Upper lobe of left lung (tissue), 6 donors: ENCODE data around the gene MICU2. TPM values are rescaled to one million over a fixed set of nuclear protein-coding genes. Genes with fewer than 3 reads are reported as not detected.

Source experiments
- ATAC-seq, 2 donors: fragments of 200-7000 bp; cut with Tn5 transposase; one replicate each; pipeline ENCODE4 v1.9.1; 2022; ENCODE audit warnings: mild to moderate bottlenecking in 2 of 2, moderate library complexity in 2 of 2; ENCODE audit not compliant: low FRiP score in 2 of 2
- DNase-seq, 2 donors: peaks; one replicate each; pipeline ENCODE4 v3.0.0-alpha.2; 2019 to 2020
- H3K27ac ChIP-seq, 4 donors: fragments of 200-600 bp; sonication (generic); one replicate each; pipeline ENCODE4 v1.5.1; 2016 to 2019
- H3K27me3 ChIP-seq, 4 donors: fragments of 200-600 bp; sonication (generic); one replicate each; pipeline ENCODE4 v1.5.1; 2017 to 2019
- H3K36me3 ChIP-seq, 4 donors: fragments of 200-600 bp; sonication (generic); one replicate each; pipeline ENCODE4 v1.5.1; 2016 to 2019
- H3K4me1 ChIP-seq, 4 donors: fragments of 200-600 bp; sonication (generic); one replicate each; pipeline ENCODE4 v1.5.1; 2018 to 2019
- H3K4me3 ChIP-seq, 4 donors: fragments of 200-600 bp; sonication (generic); one replicate each; pipeline ENCODE4 v1.5.1; 2017 to 2019; ENCODE audit warnings: mild to moderate bottlenecking in 2 of 4, moderate library complexity in 1 of 4
- H3K9me3 ChIP-seq, 4 donors: fragments of 200-600 bp; sonication (generic); one replicate each; pipeline ENCODE4 v1.5.1; 2018 to 2019
- EP300 ChIP-seq, 4 donors: sonication (generic); formaldehyde crosslinking; IDR thresholded peaks; one replicate each; pipeline ENCODE4 v1.5.1; 2017; ENCODE audit warnings: antibody characterized with exemption in 4 of 4, control low read depth in 2 of 4
- POLR2A ChIP-seq, 4 donors: fragments of 450-650 bp; IDR thresholded peaks; one replicate each; pipeline ENCODE4 v1.5.1; 2016 to 2017; ENCODE audit warnings: antibody characterized with exemption in 4 of 4, mild to moderate bottlenecking in 2 of 4
- POLR2AphosphoS5 ChIP-seq, 2 donors: sonication (generic); formaldehyde crosslinking; IDR thresholded peaks; one replicate each; pipeline ENCODE4 v1.5.1; 2017; ENCODE audit warnings: antibody characterized with exemption in 2 of 2
- WGBS, 2 donors: methylation state at CpG; one replicate each; pipeline ENCODE4 v1.1.5; 2017 to 2018; 5-methylcytosine and 5-hydroxymethylcytosine counted together
- total RNA-seq, 6 donors: library from RNA; depleted of rRNA in 4 of 6; stranded (reverse); fragments of >200 nt in 4 of 6; gene quantifications; one replicate each; pipeline versions ENCODE4 v1.1.0 to v1.2.1, GENCODE V29; 2016 to 2021
- TF ChIP-seq, protein P1 (sequence below), 6 experiments: fragments of 450-650 bp in 4 of 6; fragments of 200-600 bp in 2 of 6; sonication (generic) in 2 of 6; IDR thresholded peaks; one replicate each; pipeline ENCODE4 v1.5.1; 2016 to 2019; ENCODE audit warnings: antibody characterized with exemption in 6 of 6
- donor health status: DM: no; HTN: no; CAD: no; lungs with moderate emphysema.
- donor health status: DM: no; HTN: yes; CAD: no; lungs with severe emphysema.

The MICU2 gene
- total RNA-seq, 6 donors from 2014 or later, result 27.9 to 80.4 (median 46.0) TPM

- ATAC-seq (peak; percentile 96 to 99), DNase-seq (peak; percentile 92 to 99)
- Histone ChIP-seq H3K36me3 (no peaks in the 10 kb centered on the region), H3K27me3 (no peaks in the 10 kb centered on the region), H3K27ac (peak within 1 kb of the TSS; percentile 97 to 98 (median 97)), H3K9me3 (no peaks in the 10 kb centered on the region), H3K4me3 (peak within 1 kb of the TSS; percentile 81 to 99 (median 90)), H3K4me1 (peaks cover 5 to 30% (median 11%) of the 10 kb centered on the region in 4 donors)
- 1% methylated on average over 15 to 65 of the region's 107 CpGs for WGBS, 2 donors
- TF ChIP-seq POLR2A (IDR thresholded peaks at IDR 0.05) (peak; percentile 79 to 95 (median 84)), POLR2AphosphoS5 (IDR thresholded peaks at IDR 0.05) (peak; percentile 69 to 80), EP300 (IDR thresholded peaks at IDR 0.05) (no peak)
- TF ChIP-seq, protein P1, sequence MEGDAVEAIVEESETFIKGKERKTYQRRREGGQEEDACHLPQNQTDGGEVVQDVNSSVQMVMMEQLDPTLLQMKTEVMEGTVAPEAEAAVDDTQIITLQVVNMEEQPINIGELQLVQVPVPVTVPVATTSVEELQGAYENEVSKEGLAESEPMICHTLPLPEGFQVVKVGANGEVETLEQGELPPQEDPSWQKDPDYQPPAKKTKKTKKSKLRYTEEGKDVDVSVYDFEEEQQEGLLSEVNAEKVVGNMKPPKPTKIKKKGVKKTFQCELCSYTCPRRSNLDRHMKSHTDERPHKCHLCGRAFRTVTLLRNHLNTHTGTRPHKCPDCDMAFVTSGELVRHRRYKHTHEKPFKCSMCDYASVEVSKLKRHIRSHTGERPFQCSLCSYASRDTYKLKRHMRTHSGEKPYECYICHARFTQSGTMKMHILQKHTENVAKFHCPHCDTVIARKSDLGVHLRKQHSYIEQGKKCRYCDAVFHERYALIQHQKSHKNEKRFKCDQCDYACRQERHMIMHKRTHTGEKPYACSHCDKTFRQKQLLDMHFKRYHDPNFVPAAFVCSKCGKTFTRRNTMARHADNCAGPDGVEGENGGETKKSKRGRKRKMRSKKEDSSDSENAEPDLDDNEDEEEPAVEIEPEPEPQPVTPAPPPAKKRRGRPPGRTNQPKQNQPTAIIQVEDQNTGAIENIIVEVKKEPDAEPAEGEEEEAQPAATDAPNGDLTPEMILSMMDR (IDR thresholded peaks at IDR 0.05), result peak in 2 of 6 experiments; percentile 17 to 23
Observed at GRCh38 chr13:21458813-21459701, 144.9 kb downstream of the MICU2 start, which contains the start of gene ZDHHC20. Gene ZDHHC20, minus strand, starts transcription at chr13:21459303. Its CDS starts 132 bp downstream, at chr13:21459171.

DNA sequence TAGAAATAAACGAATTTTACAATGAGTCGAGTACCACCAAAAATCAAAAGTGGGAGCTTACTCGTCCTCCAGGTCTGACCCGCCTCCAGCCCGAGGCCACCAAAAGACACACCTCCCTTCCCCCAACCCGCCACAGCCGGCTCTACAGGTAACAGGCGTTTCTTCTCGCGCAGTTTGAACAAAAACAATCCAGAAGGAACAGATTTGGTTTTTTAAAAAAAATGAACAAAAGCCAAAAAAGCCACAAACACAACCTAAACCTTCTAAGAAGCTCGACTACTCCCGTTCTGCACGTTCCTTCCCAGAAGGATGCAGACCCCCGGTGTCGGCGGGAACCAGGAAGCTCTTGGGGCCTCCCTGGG, 145.5 kb downstream of the MICU2 start:
- TF ChIP-seq POLR2AphosphoS5 (IDR thresholded peaks at IDR 0.05) (no peak), EP300 (IDR thresholded peaks at IDR 0.05) (no peak), POLR2A (IDR thresholded peaks at IDR 0.05) (no peak)
- TF ChIP-seq, protein P1 (IDR thresholded peaks at IDR 0.05), result no peak
- DNase-seq, result peak in 1 of 2 donors; percentile 79
- peak in 1 of 2 donors; percentile 28 for ATAC-seq

GRCh38 chr13:21453387-21454081, 150.4 kb downstream of the MICU2 start:
- H3K4me1 ChIP-seq, result peaks cover 5 to 32% (median 15%) of the 10 kb centered on the region in 4 donors
- 85 to 91% methylated on average over 6 of the region's 6 CpGs for WGBS, 2 donors
- H3K4me3 ChIP-seq, result no peak overlapping the region
- no peaks in the 10 kb centered on the region for H3K27me3 ChIP-seq
- TF ChIP-seq EP300 (IDR thresholded peaks at IDR 0.05) (no peak), POLR2AphosphoS5 (IDR thresholded peaks at IDR 0.05) (no peak)
- TF ChIP-seq, protein P1 (IDR thresholded peaks at IDR 0.05), result no peak
- peak in 1 of 2 donors; percentile 85 for ATAC-seq
- H3K9me3 ChIP-seq, result no peaks in the 10 kb centered on the region
- H3K36me3 ChIP-seq, result no peaks in the 10 kb centered on the region
- no peak for DNase-seq
- peak overlapping the region in 1 of 4 donors; percentile 31 for H3K27ac ChIP-seq

More for the DNA sequence above, 145.5 kb downstream of the MICU2 start:
- Histone ChIP-seq H3K27ac (peak overlapping the region; percentile 97 to 98 (median 97)), H3K27me3 (no peaks in the 10 kb centered on the region), H3K4me3 (peak overlapping the region; percentile 81 to 99 (median 90)), H3K4me1 (peaks cover 5 to 36% (median 11%) of the 10 kb centered on the region in 4 donors), H3K9me3 (no peaks in the 10 kb centered on the region), H3K36me3 (no peaks in the 10 kb centered on the region)
- 0 to 1% methylated on average over 11 to 16 of the region's 16 CpGs for WGBS, 2 donors

GRCh38 chr13:21450936-21451335, 153.0 kb downstream of the MICU2 start:
- WGBS, 2 donors, result 63 to 66% methylated on average over 3 of the region's 3 CpGs
- Histone ChIP-seq H3K9me3 (no peaks in the 10 kb centered on the region), H3K4me3 (no peak overlapping the region), H3K4me1 (peaks cover 0 to 11% (median 7%) of the 10 kb centered on the region in 4 donors), H3K27ac (peak overlapping the region in 1 of 4 donors; percentile 52), H3K27me3 (no peaks in the 10 kb centered on the region), H3K36me3 (no peaks in the 10 kb centered on the region)
- TF ChIP-seq EP300 (IDR thresholded peaks at IDR 0.05) (no peak), POLR2A (IDR thresholded peaks at IDR 0.05) (no peak), POLR2AphosphoS5 (IDR thresholded peaks at IDR 0.05) (no peak)
- TF ChIP-seq, protein P1 (IDR thresholded peaks at IDR 0.05), result no peak
- ATAC-seq (no peak), DNase-seq (no peak)
